H4 (cell line): ENCODE data around the gene FABP1. TPM values are rescaled to one million over a fixed set of nuclear protein-coding genes. Genes with fewer than 3 reads are reported as not detected.

ENCODE experiments used
- DNase-seq: peaks from one replicate; pipeline ENCODE4 v3.0.0-alpha.2; 2015; ENCODE audit warnings: low spot score
- total RNA-seq: library from RNA; depleted of rRNA; stranded (reverse); fragments of >200 nt; shearing (Covaris generic); gene quantifications from 2 replicates; pipeline ENCODE4 v1.2.3, GENCODE V29; 2014; rRNA removed

FABP1 gene
- not detected in 2 replicates for total RNA-seq

- DNase-seq, result no peak
Observed at GRCh38 chr2:88127888-88128653, at the start of gene FABP1. FABP1 (minus strand) TSS chr2:88128062; CDS start chr2:88128017, 45 bp downstream.

- peak; percentile 25 for DNase-seq
Observed at GRCh38 chr2:88177556-88177955, 49.7 kb upstream of the FABP1 start.

- no peak for DNase-seq
Observed at GRCh38 chr2:88176352-88176984, 48.6 kb upstream of the FABP1 start.

GRCh38 chr2:88172882-88173281, 45.0 kb upstream of the FABP1 start:
- no peak for DNase-seq

GRCh38 chr2:88171966-88172365, 44.1 kb upstream of the FABP1 start:
- no peak for DNase-seq

- no peak for DNase-seq
Observed at GRCh38 chr2:88170472-88170892, 42.6 kb upstream of the FABP1 start.

GRCh38 chr2:88168386-88168785, 40.5 kb upstream of the FABP1 start:
- no peak for DNase-seq

GRCh38 chr2:88167740-88168139, 39.9 kb upstream of the FABP1 start:
- DNase-seq, result no peak

GRCh38 chr2:88165332-88166003, 37.6 kb upstream of the FABP1 start:
- DNase-seq, result no peak

GRCh38 chr2:88161446-88162244, 33.8 kb upstream of the FABP1 start:
- no peak for DNase-seq

- DNase-seq, result no peak
Observed at GRCh38 chr2:88160517-88160916, 32.7 kb upstream of the FABP1 start.

- DNase-seq, result peak; percentile 58
Observed at GRCh38 chr2:88159955-88160415, 32.1 kb upstream of the FABP1 start.

GRCh38 chr2:88159481-88159880, 31.6 kb upstream of the FABP1 start:
- DNase-seq, result no peak

- no peak for DNase-seq
Observed at GRCh38 chr2:88148929-88149438, 21.1 kb upstream of the FABP1 start.

- no peak for DNase-seq
Observed at GRCh38 chr2:88147145-88147544, 19.3 kb upstream of the FABP1 start.

- DNase-seq, result no peak
Observed at GRCh38 chr2:88146590-88146989, 18.7 kb upstream of the FABP1 start.

- DNase-seq, result no peak
Observed at GRCh38 chr2:88144914-88145497, 17.1 kb upstream of the FABP1 start.

GRCh38 chr2:88144271-88144670, 16.4 kb upstream of the FABP1 start:
- no peak for DNase-seq

GRCh38 chr2:88141952-88142351, 14.1 kb upstream of the FABP1 start:
- no peak for DNase-seq

GRCh38 chr2:88139804-88140203, 11.9 kb upstream of the FABP1 start:
- DNase-seq, result no peak

- no peak for DNase-seq
Observed at GRCh38 chr2:88139203-88139702, 11.4 kb upstream of the FABP1 start.
